HPDE6-E6E7 (cell line): ENCODE data around the gene PDGFD.

ENCODE experiments used
- DNase-seq: peaks from one replicate; pipeline ENCODE4 v3.0.0; 2011; ENCODE audit warnings: missing footprints; ENCODE audit errors: extremely low spot score

Gene PDGFD

DNA sequence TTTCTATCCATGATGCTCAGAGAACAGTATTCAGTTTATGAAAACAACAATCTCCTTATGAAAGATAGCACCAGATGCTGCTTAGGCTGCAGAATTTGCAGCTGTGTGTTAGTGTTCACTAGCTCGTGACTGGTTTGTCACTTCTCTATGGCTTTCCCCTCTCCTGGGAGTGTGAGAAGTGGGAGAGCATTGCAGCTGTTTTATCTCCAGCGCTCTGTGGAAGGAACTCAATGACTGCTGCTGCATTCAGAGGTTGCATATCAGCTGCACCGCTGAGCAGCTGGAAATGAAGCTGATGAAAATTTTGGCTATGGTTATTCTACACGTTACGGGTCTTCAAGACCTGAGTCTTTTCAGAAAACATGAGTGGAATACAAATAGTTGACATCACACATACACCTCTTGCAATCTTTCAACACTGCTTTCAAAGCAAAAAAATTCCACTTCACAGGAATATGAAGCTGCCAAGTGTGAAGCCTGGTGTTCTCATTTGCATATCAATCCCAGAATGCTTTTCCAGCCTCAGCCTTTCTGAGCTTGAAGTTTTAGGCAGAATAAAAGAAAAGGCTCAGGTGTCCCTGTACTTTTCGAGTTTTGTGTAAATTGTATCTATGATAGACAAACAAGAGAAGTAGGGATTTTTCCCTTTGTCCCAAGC, 276.8 kb downstream of the PDGFD start:
- DNase-seq = no peak

DNA sequence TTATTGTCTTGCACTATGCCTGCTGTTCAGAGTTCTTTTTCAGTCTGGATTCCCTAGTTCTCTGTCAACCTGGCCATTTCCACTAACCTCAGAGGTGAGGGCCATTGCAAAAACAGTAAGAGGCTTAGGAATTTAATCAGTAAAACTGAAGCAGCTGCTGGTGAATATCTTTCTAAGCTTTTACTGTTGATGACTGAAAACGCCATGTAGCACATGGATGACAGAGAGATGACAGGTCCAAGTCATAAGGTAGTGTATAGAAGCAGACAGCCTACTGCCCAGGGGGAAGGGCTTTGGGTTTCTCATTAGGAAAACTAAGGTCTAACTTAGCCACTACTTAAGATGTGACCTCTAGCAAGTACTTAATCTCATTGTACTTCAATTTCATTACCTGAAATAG, 280.1 kb downstream of the PDGFD start:
- no peak for DNase-seq

DNA sequence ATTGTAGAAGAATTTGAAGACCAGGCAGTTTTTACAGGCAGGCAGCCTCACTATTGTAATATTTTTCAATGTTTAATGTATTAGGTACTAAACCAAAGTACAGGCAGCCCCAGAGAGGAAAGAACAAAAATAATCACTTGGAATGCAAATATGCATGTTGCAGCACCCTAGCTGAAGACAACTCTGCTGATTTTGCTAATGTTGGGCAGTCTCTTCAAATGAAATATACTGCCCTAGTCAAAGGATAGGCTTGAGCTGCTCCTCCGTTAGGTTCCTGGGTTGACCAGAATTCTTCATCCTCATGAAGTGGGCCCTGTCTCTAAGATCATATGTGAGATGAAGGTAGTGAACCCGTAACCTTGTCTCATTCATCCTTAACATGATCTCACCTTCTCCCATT, 280.7 kb downstream of the PDGFD start:
- no peak for DNase-seq

DNA sequence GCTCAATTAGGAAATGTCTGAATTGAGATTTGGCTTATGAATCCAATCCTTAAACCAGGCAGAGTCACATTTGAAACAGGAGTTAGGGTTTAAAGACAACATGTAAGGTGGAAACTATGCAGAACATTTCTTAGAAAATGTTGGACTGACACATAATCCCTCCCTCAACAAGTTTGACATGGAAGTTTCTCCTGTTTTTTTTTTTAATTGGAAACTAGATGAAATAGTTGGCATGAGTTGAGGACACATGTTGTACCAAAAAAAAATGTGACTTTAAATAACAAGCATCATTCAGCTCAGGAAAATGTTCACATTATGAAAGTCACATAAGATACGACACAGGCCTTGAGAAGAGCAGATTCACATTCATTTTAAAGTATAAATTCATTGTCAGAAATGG, 282.4 kb downstream of the PDGFD start:
- DNase-seq = no peak

DNA sequence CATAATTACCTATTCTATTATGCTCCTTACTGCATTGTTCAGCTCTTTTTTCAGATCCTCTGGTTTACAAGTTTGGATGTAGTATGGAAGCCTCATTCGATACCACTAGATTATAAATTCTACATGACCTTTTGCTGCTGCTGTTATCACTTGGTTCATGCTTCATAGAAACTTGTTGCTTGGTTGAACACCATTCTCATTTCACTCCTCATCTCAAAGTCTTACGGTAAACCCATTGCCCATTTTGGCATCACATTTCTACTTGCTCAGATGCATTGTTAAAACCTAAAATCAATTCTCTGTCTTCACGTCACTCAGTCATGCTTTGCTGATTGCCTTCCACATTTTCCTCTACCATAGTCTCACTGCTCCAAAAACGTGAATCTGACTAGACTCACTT, 283.0 kb downstream of the PDGFD start:
- DNase-seq = no peak

DNA sequence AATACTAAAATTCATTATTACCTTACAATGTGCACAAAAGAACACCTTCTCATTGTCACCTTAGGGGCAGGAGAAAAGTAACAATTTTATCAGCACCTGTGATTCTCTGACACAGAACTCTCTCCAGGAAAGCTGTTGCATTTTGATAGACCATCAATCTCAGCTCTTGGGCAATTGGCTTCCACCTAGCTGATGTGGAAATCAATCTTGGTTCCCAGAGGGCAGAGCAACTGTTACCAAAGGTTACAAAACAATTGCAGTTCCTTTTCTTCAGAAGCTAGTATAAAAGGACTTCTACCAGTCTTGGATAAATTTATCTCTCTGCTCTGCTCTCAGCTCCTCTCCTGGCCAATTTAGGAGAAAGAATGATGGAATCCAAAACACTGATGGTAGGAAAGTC, 285.3 kb downstream of the PDGFD start:
- no peak for DNase-seq

DNA sequence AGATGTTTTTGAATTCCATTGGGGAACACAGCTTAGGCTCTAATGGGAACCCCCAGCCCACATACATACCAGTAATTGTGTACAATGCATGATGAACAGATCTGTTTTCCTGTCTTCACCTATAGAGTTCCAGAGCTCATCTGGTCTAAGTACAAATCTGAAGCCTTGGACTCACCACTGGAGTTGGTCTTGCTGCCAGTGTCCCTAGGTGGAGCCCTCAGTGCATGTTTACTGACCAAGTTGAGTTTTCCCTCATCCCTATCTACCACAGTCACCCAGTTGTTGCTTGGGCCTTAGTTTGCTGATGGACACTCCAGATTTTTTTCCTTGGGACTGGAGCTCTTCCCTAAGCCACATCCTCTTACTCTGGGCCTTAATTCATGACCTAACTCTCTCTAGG, 286.7 kb downstream of the PDGFD start:
- no peak for DNase-seq

DNA sequence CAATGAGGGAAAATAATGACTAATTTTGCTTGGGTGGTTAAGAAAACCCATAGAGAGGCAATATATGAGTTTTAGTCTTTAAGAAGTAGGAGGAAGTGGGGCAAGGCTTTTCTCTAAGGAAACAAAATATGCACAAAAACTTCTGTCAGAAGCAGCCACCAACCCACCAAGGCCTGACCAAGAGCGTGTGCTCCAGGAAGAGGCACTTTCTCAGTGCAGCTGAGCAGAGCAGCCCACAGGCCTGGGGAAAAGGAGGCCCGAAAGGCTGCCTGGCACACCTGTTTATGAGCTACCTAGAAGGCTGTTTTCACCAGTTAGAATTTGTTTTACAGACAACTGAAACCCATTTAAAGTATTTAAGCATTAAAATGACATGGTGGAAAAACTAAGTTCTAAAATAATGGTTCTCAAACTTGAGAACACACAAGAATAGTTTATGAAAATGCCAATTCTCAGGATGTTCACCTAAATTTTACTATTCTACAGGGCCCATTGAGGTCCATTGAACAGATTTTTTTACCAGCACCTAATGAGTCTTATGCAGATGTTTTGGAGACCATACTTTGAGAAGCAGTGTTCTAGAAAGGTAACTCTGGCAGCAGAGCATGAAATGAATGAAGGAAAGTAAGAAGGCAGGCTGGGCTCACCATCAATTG, 288.0 kb downstream of the PDGFD start:
- no peak for DNase-seq

DNA sequence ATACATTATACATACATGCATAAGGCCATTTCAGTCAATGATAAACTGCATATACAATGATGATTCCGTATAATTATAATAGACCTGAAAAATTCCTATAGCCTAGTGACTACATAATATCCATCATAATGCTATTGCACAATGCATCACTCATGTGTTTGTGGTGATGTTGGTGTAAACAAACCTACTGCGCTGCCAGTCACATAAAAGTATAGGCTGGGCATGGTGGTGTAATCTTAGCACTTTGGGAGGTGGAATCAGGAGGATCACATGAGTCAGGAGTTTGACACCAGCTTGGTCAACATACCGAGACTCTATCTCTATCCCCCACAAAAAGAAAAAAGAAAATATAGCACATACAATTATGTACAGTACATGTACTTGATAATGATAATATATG, 291.2 kb downstream of the PDGFD start:
- DNase-seq = no peak

DNA sequence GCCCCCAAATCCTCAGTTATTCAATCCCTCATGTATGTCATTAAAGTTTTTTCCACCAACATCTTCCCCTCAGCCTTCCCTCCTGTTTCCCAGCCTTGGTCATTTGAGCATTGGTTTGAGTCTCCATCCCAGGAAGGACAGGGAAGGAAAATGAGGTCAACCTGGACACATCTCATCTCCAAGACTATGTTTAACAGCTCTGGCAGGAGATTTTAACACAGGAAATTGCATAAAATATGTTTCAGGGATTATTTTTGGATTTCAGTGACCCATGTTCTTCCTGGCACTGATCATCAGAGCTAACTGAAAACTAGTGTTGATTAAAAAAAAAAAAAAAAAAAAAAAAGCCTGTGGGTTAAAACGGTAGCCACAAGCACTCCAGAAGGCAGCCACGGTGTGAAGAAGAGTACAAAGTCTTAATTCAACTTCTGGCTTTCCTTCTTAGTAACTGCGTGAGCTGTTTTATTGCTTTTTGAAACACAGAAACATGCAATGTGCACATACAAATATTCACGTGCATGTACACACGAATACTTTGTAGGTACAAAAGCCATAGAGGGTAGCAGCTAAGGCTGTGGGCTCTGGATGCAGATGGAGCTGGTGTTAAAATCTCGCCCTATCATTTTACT, 291.9 kb downstream of the PDGFD start:
- DNase-seq = no peak

DNA sequence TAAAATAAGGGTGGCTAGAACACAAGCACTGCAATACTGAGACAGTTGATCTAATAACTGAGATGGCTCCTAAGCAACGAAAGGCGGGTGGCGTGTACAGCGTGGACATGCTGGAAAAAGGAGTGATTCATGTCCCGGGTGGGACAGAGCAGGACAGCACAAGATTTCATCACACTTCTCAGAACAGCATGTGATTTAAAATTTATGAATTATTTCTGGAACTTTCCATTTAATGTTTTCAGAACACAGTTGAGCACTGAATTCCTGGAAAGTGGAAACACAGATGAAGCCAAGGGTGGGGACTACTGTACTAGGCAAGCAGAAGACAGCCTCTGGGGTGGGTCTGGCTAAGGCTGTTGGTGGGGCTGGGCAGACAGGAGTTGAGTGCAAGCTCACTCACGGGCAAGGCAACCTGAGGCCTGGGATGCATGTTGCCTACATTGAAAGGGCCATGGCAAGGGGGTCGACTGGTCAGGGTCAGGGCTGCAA, 293.1 kb downstream of the PDGFD start:
- DNase-seq = no peak

DNA sequence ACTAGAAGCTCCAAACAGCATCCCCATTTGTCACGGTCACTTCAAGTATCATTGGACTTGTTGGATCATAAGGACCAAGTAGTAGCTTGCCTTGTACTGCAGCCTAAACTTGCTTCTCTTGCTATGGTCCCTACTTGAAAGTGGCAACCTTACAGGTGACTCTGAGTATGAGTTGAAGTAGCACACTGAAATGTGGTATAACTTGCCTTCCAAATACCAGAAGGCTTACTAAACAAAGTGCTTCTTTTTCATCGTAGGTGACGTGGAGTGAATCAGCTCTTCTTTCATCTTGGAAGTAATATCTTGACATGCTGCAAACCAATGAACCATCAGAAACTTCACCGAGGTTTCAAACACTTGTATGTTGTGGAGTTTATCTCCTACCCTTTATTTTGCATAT, 296.5 kb downstream of the PDGFD start:
- DNase-seq = no peak

DNA sequence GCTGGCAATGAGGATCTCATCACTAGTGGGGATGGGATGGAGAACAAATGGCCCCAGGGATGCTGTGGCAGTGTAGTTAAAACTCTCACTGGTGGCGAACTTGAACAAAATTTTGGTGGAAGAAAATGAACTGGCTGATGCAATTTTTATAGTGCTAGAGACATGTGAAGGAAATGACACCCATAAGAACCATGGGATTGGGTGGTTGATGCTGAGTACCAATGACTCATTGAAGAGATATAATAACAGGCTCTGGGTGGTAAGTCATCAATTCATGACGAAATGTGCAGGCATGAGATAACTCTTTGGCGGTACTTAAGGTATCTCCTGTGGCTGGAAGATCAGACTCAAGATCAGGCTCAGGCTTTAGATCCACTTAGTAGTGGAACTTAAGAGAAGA, 300.4 kb downstream of the PDGFD start:
- DNase-seq = no peak

DNA sequence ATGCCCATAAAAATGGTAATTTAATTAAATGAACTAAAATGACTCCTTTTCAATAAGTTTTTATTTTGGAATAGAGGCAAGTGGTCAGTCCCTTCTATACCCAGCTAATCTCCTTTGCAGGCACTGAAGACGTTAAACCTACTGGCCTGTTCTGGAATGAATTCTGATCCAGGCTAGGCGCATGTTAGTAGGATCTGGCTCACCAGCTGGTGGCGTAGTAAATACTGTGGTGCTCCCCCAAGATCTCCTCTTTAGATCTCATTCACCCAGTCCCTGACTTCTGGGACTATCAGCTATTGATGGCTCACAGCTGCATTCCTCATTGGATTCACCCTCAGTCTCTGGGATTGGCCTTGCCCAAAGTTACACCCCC, 301.2 kb downstream of the PDGFD start:
- DNase-seq = no peak

DNA sequence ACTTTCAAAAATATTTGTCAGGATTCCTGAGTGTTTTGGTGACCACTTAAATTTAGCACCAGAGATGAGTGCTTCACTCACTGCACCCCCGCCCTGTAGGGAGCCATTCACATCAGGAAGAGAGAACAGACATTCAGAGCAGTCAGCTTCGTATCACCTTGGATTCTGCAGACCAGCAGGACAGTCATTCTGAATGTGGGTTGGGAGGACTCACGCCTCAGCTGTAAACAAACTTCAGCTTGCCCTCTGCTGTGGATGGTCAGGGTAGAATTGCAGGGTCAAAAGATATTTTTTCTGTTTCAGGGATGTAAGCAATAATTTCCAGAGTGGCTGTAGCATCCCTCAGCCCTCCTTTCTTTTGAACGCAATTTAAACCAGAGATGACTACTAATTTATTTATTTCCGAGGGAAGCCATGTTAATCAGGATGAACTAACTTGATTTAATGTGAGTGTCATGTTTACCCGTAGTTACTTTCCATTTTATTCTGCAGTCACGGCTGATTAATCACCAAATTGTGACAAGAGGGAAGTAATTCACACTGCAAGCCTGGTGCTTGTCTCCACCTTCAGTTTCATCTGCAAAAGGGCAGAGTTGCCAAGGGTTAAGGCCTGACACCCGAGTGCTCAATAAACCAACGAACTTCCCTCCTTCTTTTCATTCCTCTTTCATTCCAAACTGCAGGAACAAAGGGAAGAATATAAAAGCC, 301.7 kb downstream of the PDGFD start:
- DNase-seq = no peak
